SK-N-MC (cell line): Measurements from ENCODE around the gene PRR16.

ENCODE experiments used
- EZH2 ChIP-seq: fragments of 200-600 bp; sonication (generic); IDR thresholded peaks from one replicate; pipeline ENCODE4 v1.6.1; 2017; ENCODE audit warnings: antibody characterized with exemption
- FOXP2 ChIP-seq: optimal IDR thresholded peaks from 2 replicates; pipeline ENCODE3; 2011; ENCODE audit warnings: mild to moderate bottlenecking, moderate library complexity; ENCODE audit not compliant: insufficient read depth; ENCODE audit errors: extremely low read length, control extremely low read depth
- POLR2AphosphoS5 ChIP-seq: IDR thresholded peaks from 2 replicates; pipeline ENCODE4 v1.6.1; 2012; ENCODE audit warnings: mild to moderate bottlenecking, low read depth, low read length, borderline replicate concordance

DNA sequence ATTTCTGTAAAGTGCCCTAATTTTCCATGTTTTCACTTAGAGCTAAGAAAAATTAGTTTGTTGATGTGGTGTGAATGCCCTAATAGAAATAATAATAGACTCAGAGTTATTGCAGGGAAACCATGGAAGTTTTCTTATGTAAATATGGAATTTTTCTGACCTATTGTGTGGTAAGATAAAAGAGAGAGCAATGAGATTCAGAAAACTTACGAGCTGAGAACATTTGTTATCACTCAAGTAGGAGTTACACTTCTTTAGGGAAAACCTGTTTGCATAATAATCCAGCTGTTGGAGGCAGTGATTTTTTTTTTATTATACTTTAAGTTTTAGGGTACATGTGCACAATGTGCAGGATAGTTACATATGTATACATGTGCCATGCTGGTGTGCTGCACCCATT is 39.2 kb downstream of the PRR16 start:
- TF ChIP-seq POLR2AphosphoS5 = no peak
- TF ChIP-seq EZH2 = no peak
- no peak for TF ChIP-seq FOXP2
